SW480 (cell line): ENCODE data around the gene MCFD2.
"Not testable (repeated sequence)": the region's sequence is repeated elsewhere in the genome, so short reads cannot be mapped to it uniquely, and the experiment has no call there.

ENCODE experiments used
- DNase-seq: peaks from one replicate; pipeline ENCODE4 v3.0.0-alpha.2; 2016; ENCODE audit warnings: low spot score

MCFD2 gene

GRCh38 chr2:46902465-46902864 lies 13.1 kb downstream of the MCFD2 start:
- DNase-seq = no peak

DNA sequence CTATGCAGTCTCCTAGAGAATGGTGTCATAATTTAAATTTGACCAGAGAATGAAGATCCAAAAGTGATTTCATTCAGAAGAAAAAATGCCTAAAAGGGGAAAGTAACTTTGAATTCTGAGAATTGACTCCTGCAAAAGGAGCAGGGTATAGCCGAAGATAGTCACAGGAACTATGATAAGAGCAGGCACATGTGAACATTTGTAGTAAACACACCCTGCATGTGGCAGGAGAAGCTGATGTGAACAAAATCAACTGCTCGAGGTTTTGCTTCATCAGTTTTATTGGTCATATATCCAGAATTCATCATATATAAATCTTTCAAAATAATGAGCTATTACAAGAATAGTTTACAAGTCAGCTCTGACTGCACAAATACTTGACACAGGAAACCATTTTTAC lies 14.0 kb downstream of the MCFD2 start:
- no peak for DNase-seq

DNA sequence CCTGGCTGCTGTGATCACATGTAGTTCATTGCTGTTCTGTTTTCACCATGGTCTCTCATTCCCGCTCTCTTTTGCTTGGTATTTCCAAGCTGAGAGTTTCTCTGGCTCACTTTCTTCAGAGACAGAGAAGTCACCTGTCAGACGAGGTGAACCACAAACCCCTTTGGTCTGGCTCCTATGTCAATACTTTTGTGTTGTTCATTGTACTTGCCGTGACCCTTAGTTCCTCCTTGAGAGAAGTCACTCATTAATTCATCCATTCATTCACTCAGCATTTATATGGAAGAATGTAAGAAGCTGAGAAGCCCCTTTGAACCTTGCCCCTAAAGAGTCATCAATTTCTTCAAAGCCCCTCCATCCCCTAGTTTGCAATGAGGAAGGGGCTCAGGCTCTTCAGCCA lies 15.2 kb downstream of the MCFD2 start:
- no peak for DNase-seq

- DNase-seq = no peak
Observed at GRCh38 chr2:46899053-46899452, 16.6 kb downstream of the MCFD2 start.

- DNase-seq = no peak
Observed at GRCh38 chr2:46898024-46898423, 17.6 kb downstream of the MCFD2 start.

DNA sequence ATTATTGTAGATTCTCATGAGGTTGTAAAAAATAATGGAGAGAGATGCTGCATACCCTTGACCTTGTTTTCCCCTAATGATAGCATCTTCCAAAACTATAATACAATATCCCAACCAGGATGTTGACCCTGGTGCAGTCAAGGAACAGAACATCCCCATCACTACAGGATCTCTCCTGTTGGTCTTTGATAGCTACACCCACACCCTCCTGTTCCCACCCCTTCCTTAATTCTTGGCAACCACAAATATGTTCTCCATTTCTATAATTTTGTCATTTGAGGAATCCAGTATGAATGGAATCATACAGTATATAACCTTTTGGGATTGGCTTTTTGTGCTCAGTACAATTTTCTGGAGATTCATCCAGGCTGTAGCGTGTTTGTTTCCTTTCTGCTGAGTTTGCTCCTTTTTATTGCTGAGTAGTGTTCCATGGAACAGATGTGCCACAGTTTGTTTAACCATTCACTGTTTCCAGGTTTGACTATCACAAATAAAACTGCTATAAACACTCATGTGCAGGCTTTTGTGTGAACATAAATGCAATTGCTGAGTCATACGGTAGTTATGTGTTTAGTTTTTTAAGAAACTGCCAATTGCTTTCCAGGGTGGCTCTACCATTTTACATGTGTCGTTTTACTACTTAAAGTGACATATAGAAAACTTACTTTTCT lies 22.2 kb downstream of the MCFD2 start:
- DNase-seq = no peak

DNA sequence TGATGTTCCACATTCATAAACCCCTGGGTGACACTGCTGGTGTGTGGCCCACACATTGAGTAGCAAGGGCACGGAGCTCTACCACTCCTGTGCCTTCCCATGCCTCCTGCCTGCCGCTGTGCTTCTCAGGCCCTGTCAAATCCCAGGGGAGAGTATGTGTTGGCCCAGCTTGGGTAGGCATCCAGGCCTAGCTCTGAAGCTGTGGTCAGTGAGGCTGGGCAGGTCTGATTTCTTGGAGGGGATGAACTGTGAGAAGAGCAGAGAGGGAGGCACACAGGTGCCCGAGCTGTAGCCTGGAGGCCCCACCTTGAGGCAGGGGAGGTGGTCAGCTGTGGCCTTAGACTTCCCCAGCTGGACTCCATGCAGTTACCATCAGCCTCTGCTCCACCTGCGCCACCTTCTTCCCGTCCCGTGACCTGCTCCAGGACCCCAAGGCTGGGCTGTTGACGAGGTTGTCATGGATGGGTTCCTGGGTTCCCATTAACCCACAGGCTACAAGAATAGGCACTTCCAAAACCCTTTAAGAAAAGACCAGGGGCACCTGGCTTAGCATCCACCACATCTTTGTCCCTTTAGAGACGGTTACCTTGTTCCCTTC lies 23.6 kb downstream of the MCFD2 start:
- no peak for DNase-seq

DNA sequence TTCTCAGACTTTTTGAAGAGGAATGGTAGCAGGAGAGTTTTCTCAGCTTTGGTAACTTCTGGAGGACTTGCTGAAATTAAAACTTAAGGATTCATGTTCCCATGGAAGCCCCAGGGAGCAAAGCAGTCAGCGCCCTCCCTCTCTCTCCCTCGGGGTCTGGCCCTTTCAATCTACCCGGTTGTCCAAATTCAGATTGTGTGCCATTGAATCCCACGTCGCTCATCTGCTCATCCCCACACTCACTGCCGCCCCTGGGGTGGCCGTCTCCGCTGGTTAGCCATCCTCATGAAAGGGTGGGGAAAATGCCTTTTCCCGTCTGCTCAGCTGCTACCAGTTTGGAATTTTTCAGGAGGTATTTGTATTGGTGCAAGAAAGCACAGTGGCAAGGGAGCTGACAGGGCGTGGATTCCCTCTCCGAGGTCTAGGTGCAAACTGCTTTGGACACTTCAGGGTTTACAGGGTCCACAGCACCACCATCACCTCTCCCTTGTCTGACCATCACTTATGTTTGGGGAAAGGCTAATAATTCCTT lies 27.1 kb downstream of the MCFD2 start:
- DNase-seq = no peak

DNA sequence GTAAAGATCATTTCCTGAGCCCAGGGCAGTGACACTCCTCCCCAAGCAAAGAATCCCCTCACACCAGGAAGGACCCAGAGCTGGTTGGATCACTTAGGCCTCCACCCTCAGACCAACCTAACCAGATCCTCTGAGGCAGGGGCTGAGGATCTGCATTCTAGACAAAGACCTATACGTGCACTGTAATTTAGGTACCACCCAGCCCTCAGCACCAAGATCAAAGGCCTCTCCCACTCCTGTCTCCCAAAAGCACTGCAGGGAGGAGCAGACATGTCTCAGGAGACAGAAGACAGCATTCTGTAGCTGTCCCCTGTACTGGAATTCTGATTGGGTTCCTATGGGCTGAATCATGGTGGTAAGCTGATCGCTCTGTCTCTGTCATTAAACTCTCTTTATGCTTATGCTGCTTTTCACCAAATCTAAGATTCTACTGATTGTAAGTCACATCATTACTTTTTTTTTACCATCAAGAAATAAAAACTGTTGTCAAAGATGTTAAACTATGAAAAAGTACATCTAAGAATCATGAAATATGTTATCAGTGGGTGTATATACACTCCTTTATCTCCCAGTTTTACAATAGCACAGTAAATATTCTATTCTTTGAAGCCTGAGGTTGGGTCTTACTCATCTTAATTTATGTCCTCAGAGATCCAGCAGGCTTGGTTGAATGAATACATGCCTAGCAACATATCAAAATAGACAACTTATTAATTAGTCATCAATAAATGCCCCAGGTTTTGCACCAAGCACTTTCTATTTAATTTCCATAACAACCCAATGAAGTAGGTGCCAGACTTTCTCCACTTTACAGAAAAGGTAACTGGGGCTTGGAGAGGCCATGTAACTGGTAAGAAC lies 28.3 kb downstream of the MCFD2 start:
- DNase-seq = peak; percentile 52

DNA sequence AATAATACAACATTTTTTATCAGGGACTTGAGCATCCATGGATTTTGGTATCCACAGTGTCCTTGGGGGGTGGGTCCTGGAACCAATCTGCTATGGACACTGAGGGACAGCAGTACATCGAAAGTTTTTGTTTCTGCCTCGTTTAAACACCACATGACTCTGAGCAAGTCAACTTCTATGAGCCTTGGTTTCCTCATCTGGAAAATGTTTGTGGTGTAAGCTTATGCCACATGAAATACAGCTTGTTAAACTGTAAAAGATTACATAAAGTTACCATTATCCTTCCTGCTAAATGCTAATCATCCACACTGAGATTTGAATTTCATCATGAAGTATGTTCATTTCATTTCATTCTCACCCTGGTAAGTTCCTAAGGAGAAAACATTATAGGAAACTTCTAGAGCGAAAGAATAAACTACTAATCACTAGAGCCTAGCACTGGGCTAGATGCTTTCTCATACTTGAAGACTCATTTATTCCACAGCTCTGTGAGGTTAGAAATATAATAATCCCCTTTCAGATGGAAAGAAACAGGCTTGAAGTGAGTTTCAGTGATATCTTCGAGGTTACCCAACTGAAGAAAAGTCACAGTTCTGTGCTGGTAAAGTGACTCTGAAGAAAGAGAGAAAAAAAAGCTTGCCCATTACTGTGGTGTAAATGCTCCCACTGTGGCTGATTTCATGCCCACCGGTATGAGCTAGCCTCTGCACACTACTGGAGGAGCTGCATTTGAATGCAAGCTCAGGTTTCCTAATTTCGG lies 29.2 kb downstream of the MCFD2 start:
- DNase-seq = no peak

DNA sequence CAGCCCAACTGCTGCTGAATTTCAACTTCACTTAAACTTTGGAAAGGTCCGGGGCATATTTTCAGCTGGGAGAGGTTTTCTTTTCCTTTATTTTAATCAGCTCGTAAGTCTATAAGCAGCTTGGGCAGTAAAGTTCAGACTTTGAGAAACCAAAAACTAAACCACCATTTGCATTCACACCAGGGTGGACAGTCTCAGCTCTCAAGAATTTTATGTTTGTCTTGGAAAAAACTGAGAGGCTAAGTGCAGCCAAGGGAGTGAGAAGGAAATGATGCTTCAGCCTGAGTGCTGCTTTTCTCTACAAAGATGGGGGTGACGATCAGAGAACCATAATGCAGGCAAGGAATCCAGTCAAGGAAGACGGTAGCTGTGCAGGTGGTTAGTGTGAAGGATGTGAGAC lies 30.2 kb downstream of the MCFD2 start:
- no peak for DNase-seq

DNA sequence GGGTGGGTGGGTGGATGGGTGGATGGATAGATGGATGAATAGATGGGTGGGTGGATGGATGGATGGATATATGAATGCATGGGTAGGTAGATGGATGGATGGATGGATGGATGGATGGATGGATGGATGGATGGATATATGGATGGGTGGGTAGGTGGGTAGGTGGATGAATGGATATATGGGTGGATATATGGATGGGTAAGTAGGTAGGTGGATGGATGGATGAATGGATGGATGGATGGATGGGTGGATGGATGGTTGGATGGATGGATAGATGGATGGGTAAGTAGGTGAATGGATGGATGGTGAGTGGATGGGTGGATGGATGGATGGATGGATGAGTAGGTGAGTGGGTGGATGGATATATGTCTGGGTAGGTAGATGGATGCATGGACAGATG lies 36.1 kb downstream of the MCFD2 start:
- DNase-seq = no peak

- no peak for DNase-seq
Observed at GRCh38 chr2:46878886-46879285, 36.7 kb downstream of the MCFD2 start.

- no peak for DNase-seq
Observed at GRCh38 chr2:46878240-46878877, 37.2 kb downstream of the MCFD2 start.

DNA sequence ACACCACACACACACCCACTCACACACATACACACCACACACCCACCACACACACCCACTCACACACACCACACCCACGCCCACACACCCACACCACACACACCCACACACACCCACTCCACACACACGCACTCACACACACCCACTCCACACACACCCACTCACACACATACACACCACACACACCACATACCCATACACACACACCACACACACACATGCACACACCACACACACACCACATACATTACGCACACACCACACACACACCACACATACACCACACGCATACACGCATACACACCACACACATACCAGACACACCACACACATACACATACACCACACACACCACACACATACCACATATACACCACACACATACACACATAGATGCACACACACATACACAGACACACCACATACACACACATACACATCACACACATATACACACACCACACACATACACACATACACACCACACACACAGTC lies 37.9 kb downstream of the MCFD2 start:
- DNase-seq = no peak

GRCh38 chr2:46876741-46877384 lies 38.7 kb downstream of the MCFD2 start:
- peak; percentile 84 for DNase-seq

DNA sequence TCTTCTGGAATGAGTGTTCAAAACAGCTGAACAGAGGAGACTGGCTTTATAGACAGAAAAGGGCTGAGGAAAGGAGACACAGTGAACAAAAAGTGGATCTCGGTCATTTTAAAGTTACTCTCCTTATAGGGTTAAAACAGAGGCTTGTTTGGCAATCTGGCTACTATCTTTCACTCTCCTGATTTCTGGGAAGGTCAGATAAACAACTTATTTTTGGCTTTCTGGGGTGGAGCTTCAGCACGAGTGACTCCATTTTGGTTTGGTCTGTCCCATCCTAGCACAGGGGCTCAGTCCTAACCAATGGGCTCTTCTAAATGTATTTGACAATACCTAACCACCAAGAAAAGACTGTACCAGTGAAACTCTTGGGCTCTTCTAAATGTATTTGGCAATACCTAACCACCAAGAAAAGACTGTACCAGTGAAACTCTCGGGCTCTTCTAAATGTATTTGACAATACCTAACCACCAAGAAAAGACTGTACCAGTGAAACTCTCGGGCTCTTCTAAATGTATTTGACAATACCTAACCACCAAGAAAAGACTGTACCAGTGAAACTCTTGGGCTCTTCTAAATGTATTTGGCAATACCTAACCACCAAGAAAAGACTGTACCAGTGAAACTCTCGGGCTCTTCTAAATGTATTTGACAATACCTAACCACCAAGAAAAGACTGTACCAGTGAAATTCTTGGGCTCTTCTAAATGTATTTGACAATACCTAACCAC lies 39.5 kb downstream of the MCFD2 start:
- not testable (repeated sequence) for DNase-seq

- no peak for DNase-seq
Observed at GRCh38 chr2:46875226-46875899, 40.2 kb downstream of the MCFD2 start.

- DNase-seq = no peak
Observed at GRCh38 chr2:46874236-46874929, 41.2 kb downstream of the MCFD2 start.
